ENCODE measurements around the gene RASA1. TPM values are rescaled to one million over a fixed set of nuclear protein-coding genes. Genes with fewer than 3 reads are reported as not detected.

RASA1 gene
- total RNA-seq, 1 experiment from 2014 or later: 29.6 TPM

- Histone ChIP-seq H3K14ac (ENCODE audit: insufficient read depth, low read length) (peak overlapping the region; percentile 80; the same call in 1 of the 2 replicates), H2BK15ac (ENCODE audit: low read depth, low read length) (no peak overlapping the region), H2BK120ac (ENCODE audit: low read depth, low read length, poor library complexity, severe bottlenecking) (no peak overlapping the region), H3T11ph (ENCODE audit: low read length) (no peak overlapping the region), H3K9me3 (ENCODE audit: control insufficient read depth, low read depth, low read length) (no peaks in the 10 kb centered on the region), H3K18ac (ENCODE audit: insufficient read length, low read depth, low read length) (no peak overlapping the region), H3K23me2 (ENCODE audit: insufficient read length, low read depth, low read length, poor library complexity, severe bottlenecking) (peaks cover 6% of the 10 kb centered on the region), H3K79me1 (ENCODE audit: insufficient read depth, low read depth, low read length, poor library complexity, severe bottlenecking) (no peaks in the 10 kb centered on the region), H4K20me1 (ENCODE audit: control insufficient read depth, insufficient read depth, insufficient read length) (no peaks in the 10 kb centered on the region), H2AFZ (ENCODE audit: low read length) (no peak overlapping the region), H3K4ac (ENCODE audit: low read depth, low read length) (no peak overlapping the region), H3K27ac (ENCODE audit: insufficient read length, low read depth, low read length) (no peak overlapping the region), H2BK20ac (ENCODE audit: low read depth, low read length, poor library complexity, severe bottlenecking) (no peak overlapping the region), H4K8ac (replicated peaks; ENCODE audit: insufficient read length, low read depth, low read length) (no peak overlapping the region), H2AK5ac (ENCODE audit: insufficient read length, low read length) (no peak overlapping the region), H3K4me1 (ENCODE audit: insufficient read depth, low read length) (no peaks in the 10 kb centered on the region), H3K4me2 (ENCODE audit: insufficient read depth, insufficient read length, low read length) (peak overlapping the region; percentile 91), H3K9ac (ENCODE audit: extremely low read depth, insufficient read length, low read length) (peak overlapping the region; percentile 88), H3K79me2 (ENCODE audit: insufficient read depth, low read length) (peaks cover 5% of the 10 kb centered on the region; the same call in 1 of the 2 replicates), H2BK12ac (ENCODE audit: insufficient read length, low read depth, low read length) (no peak overlapping the region), H4K5ac (ENCODE audit: insufficient read length, low read depth, low read length) (no peak overlapping the region), H3K23ac (ENCODE audit: insufficient read length, low read depth, low read length) (no peak overlapping the region), H3K56ac (ENCODE audit: insufficient read length, low read depth, low read length) (no peak overlapping the region), H4K91ac (ENCODE audit: insufficient read length, low read depth, low read length) (no peak overlapping the region), H2BK5ac (ENCODE audit: insufficient read length, low read length) (no peak overlapping the region), H3K27me3 (ENCODE audit: insufficient read depth, low read length) (no peaks in the 10 kb centered on the region)
- Mint-ChIP-seq H3K9me3 (no peaks in the 10 kb centered on the region; a peak in 1 of 5 replicates), H3K4me1 (peaks cover 10 to 14% of the 10 kb centered on the region in 2 experiments), H3K27me3 (ENCODE audit: low read depth) (no peaks in the 10 kb centered on the region), H3K27ac (peak overlapping the region in 1 of 3 experiments; percentile 98; a peak in 2 of 7 replicates), H3K4me3 (peak overlapping the region; percentile 89 to 97), H3K36me3 (ENCODE audit: insufficient read depth in 1 of 3, low read depth in 3 of 3) (peaks cover 26 to 44% (median 41%) of the 10 kb centered on the region in 3 experiments; a peak in 5 of 7 replicates)
- WGBS (ENCODE audit: extremely low coverage, insufficient read length, low lambda C conversion rate): no CpG with 5 or more reads among the region's 5 CpGs
- TF ChIP-seq, protein P1, sequence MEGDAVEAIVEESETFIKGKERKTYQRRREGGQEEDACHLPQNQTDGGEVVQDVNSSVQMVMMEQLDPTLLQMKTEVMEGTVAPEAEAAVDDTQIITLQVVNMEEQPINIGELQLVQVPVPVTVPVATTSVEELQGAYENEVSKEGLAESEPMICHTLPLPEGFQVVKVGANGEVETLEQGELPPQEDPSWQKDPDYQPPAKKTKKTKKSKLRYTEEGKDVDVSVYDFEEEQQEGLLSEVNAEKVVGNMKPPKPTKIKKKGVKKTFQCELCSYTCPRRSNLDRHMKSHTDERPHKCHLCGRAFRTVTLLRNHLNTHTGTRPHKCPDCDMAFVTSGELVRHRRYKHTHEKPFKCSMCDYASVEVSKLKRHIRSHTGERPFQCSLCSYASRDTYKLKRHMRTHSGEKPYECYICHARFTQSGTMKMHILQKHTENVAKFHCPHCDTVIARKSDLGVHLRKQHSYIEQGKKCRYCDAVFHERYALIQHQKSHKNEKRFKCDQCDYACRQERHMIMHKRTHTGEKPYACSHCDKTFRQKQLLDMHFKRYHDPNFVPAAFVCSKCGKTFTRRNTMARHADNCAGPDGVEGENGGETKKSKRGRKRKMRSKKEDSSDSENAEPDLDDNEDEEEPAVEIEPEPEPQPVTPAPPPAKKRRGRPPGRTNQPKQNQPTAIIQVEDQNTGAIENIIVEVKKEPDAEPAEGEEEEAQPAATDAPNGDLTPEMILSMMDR (conservative IDR thresholded peaks at IDR 0.05): no peak
- DNase-seq: no peak
Observed at GRCh38 chr5:87411586-87411972, 143.9 kb downstream of the RASA1 start.

Data from H9 (cell line).